Measurements from ENCODE around the gene CLMN. TPM values are rescaled to one million over a fixed set of nuclear protein-coding genes. Genes with fewer than 3 reads are reported as not detected.
A peak's percentile ranks its signal among the peaks of the same experiment; 100 is the strongest.

The CLMN gene
- total RNA-seq, 1 experiment from 2014 or later, result 8.6 TPM

DNA sequence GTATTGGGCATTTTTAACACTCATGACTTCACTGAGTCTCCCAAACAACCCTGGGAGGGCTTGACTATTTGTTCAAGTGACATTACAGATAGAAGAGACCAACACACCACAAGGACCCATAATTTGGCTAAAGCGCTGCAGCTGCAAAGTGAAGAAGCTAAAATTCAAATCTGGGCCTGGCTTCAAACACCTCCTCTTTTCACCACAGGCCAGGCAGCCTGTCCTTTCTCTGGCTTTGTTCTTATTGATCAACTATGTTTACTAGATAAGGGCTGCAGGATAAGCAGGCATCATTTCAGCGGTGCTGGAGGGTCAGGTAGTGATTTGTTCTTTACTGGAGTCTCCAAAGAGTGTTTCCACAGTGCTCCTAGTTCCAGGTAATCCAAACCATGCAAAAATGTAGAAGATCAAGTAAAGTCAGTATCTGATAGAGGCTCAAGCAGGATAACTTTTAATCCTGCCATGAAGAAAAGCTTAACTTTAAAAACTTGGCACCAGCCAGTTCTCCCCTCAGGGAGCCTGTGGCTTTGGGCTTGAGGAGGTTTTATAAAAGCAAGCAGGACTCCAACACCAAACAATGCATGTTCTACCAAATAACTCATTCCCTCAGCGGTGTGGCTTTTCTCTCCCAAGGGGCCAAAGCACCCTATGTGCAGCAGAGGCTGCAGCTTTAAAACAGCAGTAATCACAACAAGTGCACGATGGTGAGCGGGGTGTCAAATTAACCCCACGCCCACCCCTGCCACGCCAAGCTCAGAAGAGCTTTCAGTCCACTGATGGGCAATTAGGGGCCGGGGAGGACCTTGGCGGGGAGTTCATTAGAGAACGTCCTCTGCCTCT lies 16.8 kb downstream of the CLMN start:
- intact Hi-C loops (cut with micrococcal nuclease; ENCODE audit: unreplicated experiment), result no loop called here
- CTCF ChIA-PET, result no interaction called here
- no peaks in the 10 kb centered on the region for H3K36me3 ChIP-seq (ENCODE audit: insufficient read depth, low read length, poor library complexity, severe bottlenecking)
- no peak for TF ChIP-seq EZH2 (IDR thresholded peaks at IDR 0.05; ENCODE audit: borderline replicate concordance, low read depth, low read length, poor library complexity, severe bottlenecking)
- TF ChIP-seq, protein P1, sequence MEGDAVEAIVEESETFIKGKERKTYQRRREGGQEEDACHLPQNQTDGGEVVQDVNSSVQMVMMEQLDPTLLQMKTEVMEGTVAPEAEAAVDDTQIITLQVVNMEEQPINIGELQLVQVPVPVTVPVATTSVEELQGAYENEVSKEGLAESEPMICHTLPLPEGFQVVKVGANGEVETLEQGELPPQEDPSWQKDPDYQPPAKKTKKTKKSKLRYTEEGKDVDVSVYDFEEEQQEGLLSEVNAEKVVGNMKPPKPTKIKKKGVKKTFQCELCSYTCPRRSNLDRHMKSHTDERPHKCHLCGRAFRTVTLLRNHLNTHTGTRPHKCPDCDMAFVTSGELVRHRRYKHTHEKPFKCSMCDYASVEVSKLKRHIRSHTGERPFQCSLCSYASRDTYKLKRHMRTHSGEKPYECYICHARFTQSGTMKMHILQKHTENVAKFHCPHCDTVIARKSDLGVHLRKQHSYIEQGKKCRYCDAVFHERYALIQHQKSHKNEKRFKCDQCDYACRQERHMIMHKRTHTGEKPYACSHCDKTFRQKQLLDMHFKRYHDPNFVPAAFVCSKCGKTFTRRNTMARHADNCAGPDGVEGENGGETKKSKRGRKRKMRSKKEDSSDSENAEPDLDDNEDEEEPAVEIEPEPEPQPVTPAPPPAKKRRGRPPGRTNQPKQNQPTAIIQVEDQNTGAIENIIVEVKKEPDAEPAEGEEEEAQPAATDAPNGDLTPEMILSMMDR (conservative IDR thresholded peaks at IDR 0.05; ENCODE audit: low read depth, low read length), result no peak
- peaks cover 12% of the 10 kb centered on the region for H3K4me1 ChIP-seq (ENCODE audit: insufficient read depth, low read length, poor library complexity, severe bottlenecking)
- POLR2A ChIA-PET (ENCODE audit: low non-redundant PET), result no interaction called here
- H3K27ac ChIP-seq (ENCODE audit: low read depth, low read length, poor library complexity, severe bottlenecking), result no peak overlapping the region
- BruUV-seq (replicated peaks), result no TSS peak
- H3K4me3 ChIP-seq (ENCODE audit: low read depth, low read length, poor library complexity, severe bottlenecking), result no peak overlapping the region
- H3K9me3 ChIP-seq (ENCODE audit: low read depth, low read length, poor library complexity, severe bottlenecking), result no peaks in the 10 kb centered on the region
- DNase-seq (ENCODE audit: low spot score), result peak; percentile 41
- H3K27me3 ChIP-seq (replicated peaks; ENCODE audit: insufficient read depth, low read depth, low read length, poor library complexity), result no peaks in the 10 kb centered on the region

DNA sequence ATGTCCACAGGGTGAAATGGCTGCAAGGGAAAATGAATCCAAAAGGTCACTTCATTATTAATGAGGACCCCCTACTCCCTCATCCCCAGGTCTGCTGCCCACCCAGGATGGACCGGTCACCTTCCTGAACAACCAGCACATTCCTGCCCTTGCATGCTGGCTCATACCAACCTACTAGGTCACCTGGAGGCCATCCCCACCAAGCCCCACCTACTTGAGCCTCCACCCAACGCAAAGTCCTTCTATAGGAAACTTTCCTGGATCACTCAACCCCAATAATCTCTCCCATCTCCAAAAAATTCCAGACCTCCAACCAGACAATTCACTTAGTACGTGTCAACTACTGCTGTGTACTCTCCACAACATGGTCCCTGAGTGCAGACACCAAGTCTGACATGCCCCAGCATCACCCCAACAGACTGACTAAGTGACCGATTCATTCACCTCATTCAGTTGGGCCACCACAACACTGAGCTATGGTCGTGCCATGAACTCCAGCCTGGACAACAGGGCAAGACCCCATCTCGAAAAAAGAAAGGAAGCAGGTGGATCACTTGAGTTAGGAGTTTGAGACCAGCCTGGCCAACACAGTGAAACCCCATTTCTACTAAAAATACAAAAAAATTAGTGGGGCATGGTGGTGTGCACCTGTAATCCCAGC lies 18.1 kb downstream of the CLMN start:
- intact Hi-C loops (cut with micrococcal nuclease; ENCODE audit: unreplicated experiment), result no loop called here
- BruUV-seq (replicated peaks), result no TSS peak
- no peaks in the 10 kb centered on the region for H3K27me3 ChIP-seq (replicated peaks; ENCODE audit: insufficient read depth, low read depth, low read length, poor library complexity)
- H3K4me3 ChIP-seq (ENCODE audit: low read depth, low read length, poor library complexity, severe bottlenecking), result no peak overlapping the region
- no peak for TF ChIP-seq EZH2 (IDR thresholded peaks at IDR 0.05; ENCODE audit: borderline replicate concordance, low read depth, low read length, poor library complexity, severe bottlenecking)
- TF ChIP-seq, protein P1 (conservative IDR thresholded peaks at IDR 0.05; ENCODE audit: low read depth, low read length), result no peak
- CTCF ChIA-PET, result no interaction called here
- no peak for DNase-seq (ENCODE audit: low spot score)
- no peaks in the 10 kb centered on the region for H3K36me3 ChIP-seq (ENCODE audit: insufficient read depth, low read length, poor library complexity, severe bottlenecking)
- no peak overlapping the region for H3K27ac ChIP-seq (ENCODE audit: low read depth, low read length, poor library complexity, severe bottlenecking)
- H3K4me1 ChIP-seq (ENCODE audit: insufficient read depth, low read length, poor library complexity, severe bottlenecking), result peaks cover 12% of the 10 kb centered on the region
- POLR2A ChIA-PET (ENCODE audit: low non-redundant PET), result no interaction called here
- no peaks in the 10 kb centered on the region for H3K9me3 ChIP-seq (ENCODE audit: low read depth, low read length, poor library complexity, severe bottlenecking)

DNA sequence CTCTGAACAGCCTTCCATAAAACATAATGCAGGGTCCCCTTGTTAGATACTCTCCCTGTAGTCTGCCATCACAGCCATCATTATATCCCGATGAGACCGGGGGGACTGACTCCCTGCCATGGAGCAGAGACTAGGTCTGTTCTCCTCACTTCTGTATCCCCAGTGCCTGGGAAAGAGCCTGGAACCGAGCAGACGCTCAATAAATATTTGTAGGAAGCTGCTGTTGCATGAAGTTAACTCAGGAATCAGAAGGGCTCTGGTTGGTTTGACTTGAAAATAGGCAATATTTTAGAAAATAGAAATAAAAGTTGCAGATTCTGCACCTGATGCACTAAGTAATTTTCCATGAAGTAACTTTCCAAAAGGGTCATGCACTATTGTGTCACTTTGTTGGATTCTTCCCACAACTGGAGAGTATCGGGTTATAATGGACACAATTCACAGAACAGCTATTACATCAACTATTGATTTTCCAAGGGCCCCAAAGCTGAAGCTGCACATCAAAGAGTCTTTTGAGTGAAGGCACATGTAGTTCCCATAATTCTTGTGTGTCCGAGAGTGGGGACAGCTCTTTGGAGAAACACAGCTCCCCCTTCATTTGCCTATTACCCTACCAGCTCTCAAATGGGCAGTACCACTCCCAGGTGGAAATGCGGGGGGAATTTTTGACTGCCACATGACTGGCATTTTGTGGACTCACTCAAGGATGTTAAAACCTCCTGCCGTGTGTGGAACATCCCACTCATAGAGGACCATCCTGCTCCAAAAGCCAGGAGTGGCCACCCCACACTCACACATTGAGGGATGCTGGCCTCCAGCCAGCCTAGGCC lies 18.8 kb downstream of the CLMN start:
- ChIA-PET CTCF (no interaction called here), POLR2A (ENCODE audit: low non-redundant PET) (no interaction called here)
- Histone ChIP-seq H3K27ac (ENCODE audit: low read depth, low read length, poor library complexity, severe bottlenecking) (no peak overlapping the region), H3K4me3 (ENCODE audit: low read depth, low read length, poor library complexity, severe bottlenecking) (no peak overlapping the region), H3K9me3 (ENCODE audit: low read depth, low read length, poor library complexity, severe bottlenecking) (no peaks in the 10 kb centered on the region), H3K36me3 (ENCODE audit: insufficient read depth, low read length, poor library complexity, severe bottlenecking) (no peaks in the 10 kb centered on the region), H3K4me1 (ENCODE audit: insufficient read depth, low read length, poor library complexity, severe bottlenecking) (peaks cover 12% of the 10 kb centered on the region), H3K27me3 (replicated peaks; ENCODE audit: insufficient read depth, low read depth, low read length, poor library complexity) (no peaks in the 10 kb centered on the region)
- DNase-seq (ENCODE audit: low spot score), result no peak
- BruUV-seq (replicated peaks), result no TSS peak
- intact Hi-C loops (cut with micrococcal nuclease; ENCODE audit: unreplicated experiment), result no loop called here
- no peak for TF ChIP-seq EZH2 (IDR thresholded peaks at IDR 0.05; ENCODE audit: borderline replicate concordance, low read depth, low read length, poor library complexity, severe bottlenecking)
- TF ChIP-seq, protein P1 (conservative IDR thresholded peaks at IDR 0.05; ENCODE audit: low read depth, low read length), result no peak
